ENCODE measurements around the gene COL4A2.

- TF ChIP-seq CTCF (IDR thresholded peaks at IDR 0.05; ENCODE audit: insufficient read depth, low read depth, low read length) (no peak), EZH2 (IDR thresholded peaks at IDR 0.05; ENCODE audit: insufficient read depth, low read length) (no peak)
These were observed 199.3 kb downstream of the COL4A2 start for GRCh38 chr13:110506396-110506795.

Data from astrocyte (in vitro differentiated cells and primary cell).